ENCODE results near the gene OMP. TPM values are rescaled to one million over a fixed set of nuclear protein-coding genes. Genes with fewer than 3 reads are reported as not detected.

OMP gene
- total and polyA plus RNA-seq, 2 donors (not counting 1 experiment from before 2014, with no cell fraction given) = not detected

GRCh38 chr11:77118086-77118485 lies 15.4 kb downstream of the OMP start:
- POLR2A ChIA-PET = no interaction called here
- no peaks in the 10 kb centered on the region for H3K27me3 Mint-ChIP-seq
- Histone ChIP-seq H3K27ac (ENCODE audit: low read length in 2 of 2) (no peak overlapping the region), H3K4me2 (replicated peaks; ENCODE audit: low read depth, low read length, poor library complexity, severe bottlenecking) (no peak overlapping the region), H3K79me2 (ENCODE audit: control insufficient read depth, insufficient read depth, low read length) (no peaks in the 10 kb centered on the region), H4K20me1 (ENCODE audit: control insufficient read depth, insufficient read depth, low read length, poor library complexity, severe bottlenecking) (no peaks in the 10 kb centered on the region), H3K4me3 (ENCODE audit: control extremely low read depth in 1 of 5, extremely low read depth in 1 of 5, insufficient read depth in 1 of 5, low read depth in 2 of 5, low read length in 4 of 5) (no peak overlapping the region), H3K36me3 (replicated peaks in 1 of 2; ENCODE audit: control extremely low read depth in 1 of 2, control insufficient read depth in 1 of 2, extremely low read depth in 1 of 2, insufficient read depth in 2 of 2, low read length in 1 of 2) (no peaks in the 10 kb centered on the region), H3K9me3 (ENCODE audit: control extremely low read depth in 1 of 3, control insufficient read depth in 2 of 3, insufficient read depth in 1 of 3, low read length in 2 of 3) (no peaks in the 10 kb centered on the region), H3K9ac (ENCODE audit: low read length) (no peak overlapping the region), H2AFZ (ENCODE audit: insufficient read depth, low read depth, low read length, poor library complexity, severe bottlenecking) (no peak overlapping the region), H3K4me1 (ENCODE audit: control insufficient read depth in 2 of 2, insufficient read depth in 2 of 2, low read length in 2 of 2) (no peaks in the 10 kb centered on the region), H3K27me3 (replicated peaks in 1 of 4; ENCODE audit: control extremely low read depth in 1 of 4, control insufficient read depth in 3 of 4, insufficient read depth in 4 of 4, low read length in 3 of 4) (no peaks in the 10 kb centered on the region)
- WGBS (ENCODE audit: insufficient coverage) = 90% methylated on average over 16 of the region's 17 CpGs
- no peaks in the 10 kb centered on the region for H3K9me3 Mint-ChIP-seq (ENCODE audit: insufficient read depth)
- no peak for TF ChIP-seq EZH2 (IDR thresholded peaks at IDR 0.05; ENCODE audit: borderline replicate concordance, insufficient read depth, low read depth, low read length, poor library complexity, severe bottlenecking)
- no peak for TF ChIP-seq CTCF (IDR thresholded peaks at IDR 0.05)
- intact Hi-C loops (cut with micrococcal nuclease) = no loop called here
- H3K4me1 Mint-ChIP-seq = no peaks in the 10 kb centered on the region
- no peak for ATAC-seq (ENCODE audit: low read depth)
- CTCF ChIA-PET = no interaction called here
- H3K27ac Mint-ChIP-seq = no peak overlapping the region
- H3K4me3 Mint-ChIP-seq = no peak overlapping the region
- DNase-seq = no peak

GRCh38 chr11:77118971-77119370 lies 16.3 kb downstream of the OMP start:
- ATAC-seq (ENCODE audit: low read depth) = no peak
- Histone ChIP-seq H3K9me3 (ENCODE audit: control extremely low read depth in 1 of 3, control insufficient read depth in 2 of 3, insufficient read depth in 1 of 3, low read length in 2 of 3) (no peaks in the 10 kb centered on the region), H3K4me1 (ENCODE audit: control insufficient read depth in 2 of 2, insufficient read depth in 2 of 2, low read length in 2 of 2) (no peaks in the 10 kb centered on the region), H3K4me2 (replicated peaks; ENCODE audit: low read depth, low read length, poor library complexity, severe bottlenecking) (no peak overlapping the region), H4K20me1 (ENCODE audit: control insufficient read depth, insufficient read depth, low read length, poor library complexity, severe bottlenecking) (no peaks in the 10 kb centered on the region), H2AFZ (ENCODE audit: insufficient read depth, low read depth, low read length, poor library complexity, severe bottlenecking) (no peak overlapping the region), H3K27me3 (replicated peaks in 1 of 4; ENCODE audit: control extremely low read depth in 1 of 4, control insufficient read depth in 3 of 4, insufficient read depth in 4 of 4, low read length in 3 of 4) (no peaks in the 10 kb centered on the region), H3K9ac (ENCODE audit: low read length) (no peak overlapping the region), H3K79me2 (ENCODE audit: control insufficient read depth, insufficient read depth, low read length) (no peaks in the 10 kb centered on the region), H3K36me3 (replicated peaks in 1 of 2; ENCODE audit: control extremely low read depth in 1 of 2, control insufficient read depth in 1 of 2, extremely low read depth in 1 of 2, insufficient read depth in 2 of 2, low read length in 1 of 2) (no peaks in the 10 kb centered on the region), H3K4me3 (ENCODE audit: control extremely low read depth in 1 of 5, extremely low read depth in 1 of 5, insufficient read depth in 1 of 5, low read depth in 2 of 5, low read length in 4 of 5) (no peak overlapping the region), H3K27ac (ENCODE audit: low read length in 2 of 2) (no peak overlapping the region)
- no peak for TF ChIP-seq CTCF (IDR thresholded peaks at IDR 0.05)
- TF ChIP-seq EZH2 (IDR thresholded peaks at IDR 0.05; ENCODE audit: borderline replicate concordance, insufficient read depth, low read depth, low read length, poor library complexity, severe bottlenecking) = no peak
- Mint-ChIP-seq H3K4me3 (no peak overlapping the region), H3K9me3 (ENCODE audit: insufficient read depth) (no peaks in the 10 kb centered on the region), H3K27me3 (peaks cover 3% of the 10 kb centered on the region), H3K4me1 (no peaks in the 10 kb centered on the region), H3K27ac (no peak overlapping the region)
- WGBS (ENCODE audit: insufficient coverage) = 99% methylated on average over 11 of the region's 12 CpGs
- no peak for DNase-seq
- ChIA-PET POLR2A (no interaction called here), CTCF (no interaction called here)
- intact Hi-C loops (cut with micrococcal nuclease) = no loop called here
